ENCODE measurements around the gene TNFRSF17. TPM values are rescaled to one million over a fixed set of nuclear protein-coding genes. Genes with fewer than 3 reads are reported as not detected.

Gene TNFRSF17
- total and polyA plus RNA-seq, 10 of the 15 experiments (the other 5 are each of a cell fraction or from before 2014, with no cell fraction given), result 106 to 461 (median 179) TPM

- Histone ChIP-seq H4K20me1 (ENCODE audit: control insufficient read depth, insufficient read depth) (no peaks in the 10 kb centered on the region; the same call in 1 of the 2 replicates), H3K36me3 (ENCODE audit: control insufficient read depth in 2 of 2, insufficient read depth in 2 of 2, low read length in 1 of 2) (peaks cover 4 to 10% of the 10 kb centered on the region in 2 experiments), H3K4me3 (no peak overlapping the region), H3K9ac (ENCODE audit: control insufficient read depth, insufficient read depth, low read length) (no peak overlapping the region), H3K4me1 (ENCODE audit: control insufficient read depth, insufficient read depth, low read length) (peaks cover 2% of the 10 kb centered on the region), H3K9me3 (replicated peaks; ENCODE audit: control insufficient read depth, insufficient read depth, low read length) (no peaks in the 10 kb centered on the region), H3K27me3 (replicated peaks in 1 of 2; ENCODE audit: control insufficient read depth in 2 of 2, insufficient read depth in 2 of 2, low read length in 1 of 2) (no peaks in the 10 kb centered on the region), H2AFZ (ENCODE audit: control insufficient read depth, low read depth, low read length) (no peak overlapping the region), H3K4me2 (ENCODE audit: control insufficient read depth, insufficient read depth) (no peak overlapping the region), H3K27ac (ENCODE audit: control insufficient read depth, insufficient read depth) (no peak overlapping the region), H3K79me2 (ENCODE audit: control insufficient read depth, insufficient read depth, low read length) (peaks cover 77% of the 10 kb centered on the region)
- BruUV-seq (replicated peaks), result no TSS peak
- WGBS (ENCODE audit: insufficient coverage, insufficient replicate concordance, low lambda C conversion rate, missing lambda C conversion rate), result 93% methylated on average over 12 of the region's 12 CpGs
- ChIA-PET SMC1A (ENCODE audit: uncharacterized antibody, unreplicated experiment) (interaction anchor here (0.7 to 5.5 kb wide), 2 partner anchors 14 to 22 kb away, joined by 3 to 43 read pairs; partner anchors contain the start of gene TNFRSF17), RAD21 (ENCODE audit: unreplicated experiment) (interaction anchor here (1.5 to 1.9 kb wide), 2 partner anchors 9 to 10 kb away, joined by 3 to 6 read pairs; partner anchors contain the start of gene SNX29), CTCF (no interaction called here), POLR2A (interaction anchor here (0.6 to 1.7 kb wide), 2 partner anchors 10 to 19 kb away, joined by 3 to 5 read pairs; partner anchors contain the start of gene SNX29)
- ATAC-seq, result no peak
- in situ Hi-C loops (cut with MboI) (no loop called here), intact Hi-C loops (cut with micrococcal nuclease; ENCODE audit: unreplicated experiment) (no loop called here)
- DNase-seq (ENCODE audit: low read depth, low spot score), result no peak
- no peak for FAIRE-seq
- TF ChIP-seq ZBTB40 (IDR thresholded peaks at IDR 0.05; ENCODE audit: borderline replicate concordance), result peak; percentile 89
- TF ChIP-seq NBN (IDR thresholded peaks at IDR 0.05), result no peak
- TF ChIP-seq MLLT1 (IDR thresholded peaks at IDR 0.05), result 0 out of 2 replicates have a peak, but pooled peaks have one; percentile 43
Observed at GRCh38 chr16:11986521-11987057, 21.6 kb downstream of the TNFRSF17 start.
